Activated CD4-positive, alpha-beta T cell treated with anti-CD3 and anti-CD28 coated beads, Interleukin-2, Interleukin-6, amounts not matched to agents 100 ng/mL and 50 ng/mL, durations not matched to agents 16 hours and 8 hours (primary cell): ENCODE results near the gene ISOC1.

ENCODE experiments used
- DNase-seq: peaks from one replicate; pipeline ENCODE4 v3.0.0-alpha.2; 2020

The ISOC1 gene

DNA sequence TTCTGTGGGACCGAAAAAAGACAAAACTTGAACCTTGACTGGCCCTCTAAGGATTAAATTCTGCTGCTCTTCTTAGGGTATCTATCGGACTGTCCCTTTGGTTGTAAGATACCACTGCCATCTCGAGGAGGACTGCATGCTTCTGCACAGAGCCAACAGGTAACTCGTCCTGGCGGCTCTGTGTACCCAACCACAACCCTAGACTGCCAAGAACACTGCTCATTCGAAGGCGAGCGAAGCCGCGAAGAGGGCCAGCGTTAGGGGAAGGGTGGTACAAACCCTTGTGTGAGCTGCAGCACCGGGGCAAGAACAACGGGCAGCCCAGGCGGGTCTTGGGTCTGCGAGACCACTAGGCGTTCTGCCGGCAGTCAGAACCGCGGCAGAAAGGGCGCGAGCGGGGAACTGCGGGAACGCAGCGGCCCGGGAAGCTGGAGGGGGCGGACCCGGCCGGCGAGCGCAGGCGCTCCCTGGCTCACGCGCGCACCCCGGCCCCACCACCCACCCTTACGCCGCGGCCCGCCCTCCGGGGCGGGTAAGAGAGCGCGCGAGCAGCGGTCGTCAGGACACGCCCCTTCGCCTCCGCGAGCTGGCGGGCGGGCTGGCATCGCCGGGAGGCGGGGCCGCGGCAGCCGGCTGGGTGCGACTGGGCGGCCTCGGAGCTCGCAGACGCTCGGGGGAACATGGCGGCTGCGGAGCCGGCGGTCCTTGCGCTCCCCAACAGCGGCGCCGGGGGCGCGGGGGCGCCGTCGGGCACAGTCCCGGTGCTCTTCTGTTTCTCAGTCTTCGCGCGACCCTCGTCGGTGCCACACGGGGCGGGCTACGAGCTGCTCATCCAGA is at the start of gene ISOC1:
Gene ISOC1 (plus strand): TSS at position 663 of the 837 bp plus-strand sequence. CDS start 18 bp downstream, at position 681.
- DNase-seq = peak; percentile 94

DNA sequence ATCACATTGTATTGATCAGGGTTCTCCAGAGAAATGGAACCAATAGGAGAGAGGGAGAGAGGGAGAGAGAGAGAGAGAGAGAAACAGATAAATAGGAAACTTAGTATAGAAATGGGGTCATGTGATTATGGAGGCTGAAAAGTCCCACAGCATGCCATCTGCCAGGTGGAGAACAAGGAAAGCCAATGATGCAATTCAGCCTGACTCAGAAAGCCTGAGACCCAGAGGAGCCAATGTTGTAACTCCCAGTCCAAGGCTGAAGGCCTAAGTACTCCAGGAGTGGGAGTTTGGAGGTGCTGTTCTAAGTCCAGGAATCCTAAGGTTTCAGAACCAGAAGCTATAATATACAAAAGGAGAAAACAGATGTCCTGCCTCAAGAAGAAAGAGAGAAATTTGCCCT is 48.4 kb upstream of the ISOC1 start:
- DNase-seq = no peak

DNA sequence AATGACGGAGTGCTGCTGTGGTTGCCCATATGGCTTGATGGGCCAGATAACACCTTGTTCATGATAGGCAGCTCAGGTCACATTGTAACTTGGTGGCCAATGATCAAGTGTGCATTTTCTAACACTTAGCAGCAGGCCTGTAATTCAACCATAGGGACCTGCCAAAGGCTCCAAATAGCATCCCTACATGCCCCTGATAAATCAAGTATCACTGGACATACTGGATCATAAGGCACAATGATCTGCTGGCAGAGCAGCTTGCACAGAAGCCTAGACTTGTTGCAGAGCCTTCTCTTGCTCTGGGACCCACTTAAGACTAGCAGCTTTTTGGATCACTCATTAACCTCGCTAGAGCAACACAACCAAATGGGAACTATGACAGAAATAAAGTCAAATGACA is 46.0 kb upstream of the ISOC1 start:
- DNase-seq = no peak

DNA sequence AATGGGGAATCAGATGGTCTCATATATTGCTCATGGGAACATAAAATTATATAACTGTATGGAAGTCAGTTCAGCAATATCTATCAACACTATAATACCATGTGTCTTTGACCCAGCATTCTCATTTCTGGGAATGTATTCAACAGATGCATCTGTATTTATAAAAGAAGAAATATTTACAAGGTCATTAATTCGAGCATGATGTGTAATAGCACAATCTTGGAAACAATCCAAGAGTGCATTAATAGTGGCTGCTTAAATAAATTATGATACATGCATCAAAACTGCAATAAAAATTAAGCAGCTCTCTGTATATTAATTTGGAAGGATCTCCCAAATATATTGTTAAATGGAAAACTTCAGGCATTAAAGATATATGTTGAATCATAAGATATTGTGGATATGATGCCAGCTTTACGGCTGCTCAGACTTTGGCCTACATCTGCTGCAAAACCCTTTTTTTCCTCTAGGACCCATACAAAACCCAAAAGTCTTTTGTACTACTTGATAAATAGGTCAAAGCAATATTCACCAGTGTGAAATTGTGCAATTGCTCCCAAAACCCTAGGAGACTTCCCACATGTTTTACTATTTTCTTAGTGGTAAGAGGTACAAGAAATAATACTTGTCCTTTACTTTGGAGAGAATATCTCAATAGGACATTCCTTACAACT is 45.3 kb upstream of the ISOC1 start:
- no peak for DNase-seq

DNA sequence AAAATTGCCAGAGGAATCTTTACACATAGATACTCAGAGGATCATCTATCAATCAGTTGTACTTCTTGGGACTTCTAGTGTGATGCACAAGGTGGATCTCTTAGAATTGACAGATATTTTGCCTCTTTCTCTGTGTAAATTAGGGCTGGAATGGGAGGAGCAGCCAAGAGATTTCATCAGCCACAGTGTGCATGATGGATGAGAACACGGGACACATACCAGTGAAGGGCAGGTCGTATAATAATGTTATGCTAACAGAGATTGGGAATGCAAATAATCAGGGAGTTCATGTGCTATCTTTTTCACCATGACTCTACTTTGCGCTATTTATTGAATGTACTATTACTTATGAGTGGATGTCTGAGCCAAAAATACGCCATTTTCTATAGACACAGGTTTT is 43.3 kb upstream of the ISOC1 start:
- no peak for DNase-seq

DNA sequence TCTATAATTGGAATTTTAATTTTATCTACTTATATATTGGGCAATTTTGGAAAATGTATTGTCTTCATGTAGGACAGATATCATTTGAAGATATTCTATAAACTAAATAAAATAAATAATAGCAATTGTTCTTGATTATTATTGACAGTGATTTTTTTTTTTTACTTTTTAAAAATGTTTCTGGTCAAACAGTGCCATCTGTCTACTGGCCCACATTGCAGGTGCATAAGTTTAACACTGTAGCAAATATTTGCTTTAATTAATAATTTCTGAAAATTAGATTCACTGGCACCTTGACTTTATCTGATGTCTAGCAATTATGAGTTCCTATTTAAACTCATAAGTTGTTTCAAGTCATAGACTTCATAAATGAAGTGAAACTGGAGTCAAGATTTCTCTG is 41.1 kb upstream of the ISOC1 start:
- DNase-seq = no peak

DNA sequence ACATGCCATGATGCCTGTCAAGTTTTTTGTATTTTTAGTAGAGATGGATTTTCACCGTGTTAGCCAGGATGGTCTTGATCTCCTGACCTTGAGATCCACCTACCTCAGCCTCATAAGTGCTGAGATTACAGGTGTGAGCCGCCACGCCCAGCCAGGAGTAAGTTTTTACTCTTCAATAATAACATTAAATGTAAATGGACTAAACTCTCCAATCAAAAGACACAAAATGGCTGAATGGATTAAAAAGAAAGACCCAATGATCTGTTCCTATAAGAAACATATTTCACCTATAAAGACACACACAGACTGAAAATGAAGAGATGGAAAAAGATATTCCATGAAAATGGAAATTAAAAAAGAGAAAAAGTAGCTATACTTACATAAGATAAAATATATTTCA is 37.2 kb upstream of the ISOC1 start:
- no peak for DNase-seq

DNA sequence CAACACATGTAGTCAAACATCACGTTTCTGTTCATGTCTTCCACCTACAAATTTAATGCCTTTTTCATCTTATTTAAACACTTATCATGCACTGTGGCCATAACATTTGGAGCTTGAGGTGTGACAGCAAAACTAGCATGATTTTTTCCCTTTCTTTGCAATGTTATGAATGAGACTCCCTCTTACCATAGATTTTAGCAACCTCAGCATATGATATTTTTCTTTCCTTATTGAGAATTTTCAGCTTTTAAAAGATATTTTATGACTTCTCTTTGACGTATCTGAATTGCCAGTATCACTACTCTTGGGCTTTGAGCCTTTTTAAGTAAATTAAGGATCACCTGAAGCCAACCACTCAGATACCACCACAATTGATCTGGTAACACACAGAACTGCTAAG is 32.7 kb upstream of the ISOC1 start:
- DNase-seq = no peak

DNA sequence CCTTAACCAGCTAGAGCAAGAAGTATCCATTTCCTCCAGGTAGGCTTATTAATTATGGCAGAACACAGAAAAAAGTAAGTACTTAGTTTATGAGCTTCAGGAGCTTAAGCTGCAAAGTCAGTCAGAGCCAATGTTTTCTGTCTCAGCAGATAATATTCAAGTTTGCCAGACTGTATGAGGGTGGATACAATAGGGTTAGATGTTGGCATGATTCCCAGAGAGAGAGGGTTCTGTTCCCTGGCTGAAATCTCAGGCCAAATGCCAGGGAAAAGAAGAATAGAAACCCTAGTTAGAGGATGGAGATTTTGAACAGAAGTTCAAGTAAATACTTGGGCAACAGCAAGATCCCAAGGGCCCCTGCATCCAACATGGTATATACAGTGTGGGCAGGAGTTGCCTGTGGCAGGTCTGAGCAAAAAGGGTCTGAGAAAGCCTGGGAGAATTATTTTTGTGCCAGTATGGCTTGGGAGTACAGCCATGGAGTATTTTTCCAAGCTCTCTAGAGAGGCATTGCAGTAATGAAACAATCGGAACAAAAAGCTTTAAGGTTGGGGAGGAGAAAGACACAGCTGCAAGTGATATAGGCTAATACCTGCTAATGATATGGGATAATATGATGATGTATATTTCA is 31.0 kb upstream of the ISOC1 start:
- no peak for DNase-seq

DNA sequence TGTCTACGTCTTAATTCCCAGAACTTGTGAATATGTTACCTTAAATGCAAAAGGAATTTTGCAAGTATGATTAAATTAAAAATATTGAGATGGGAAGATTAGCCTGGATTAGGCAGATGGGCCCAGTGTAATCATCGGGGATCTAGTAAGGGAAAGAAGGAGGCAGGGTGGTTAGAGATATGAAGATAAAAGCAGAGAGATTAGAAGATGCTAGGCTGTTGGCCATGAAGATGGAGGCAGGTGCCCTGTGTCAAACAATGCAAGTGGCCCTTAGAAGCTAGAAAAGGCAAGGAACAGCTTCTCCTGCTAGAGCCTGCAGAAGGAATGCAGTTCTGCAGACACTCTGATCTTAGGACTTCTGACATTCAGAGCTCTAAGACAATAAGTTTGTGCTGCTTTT is 28.8 kb upstream of the ISOC1 start:
- no peak for DNase-seq

DNA sequence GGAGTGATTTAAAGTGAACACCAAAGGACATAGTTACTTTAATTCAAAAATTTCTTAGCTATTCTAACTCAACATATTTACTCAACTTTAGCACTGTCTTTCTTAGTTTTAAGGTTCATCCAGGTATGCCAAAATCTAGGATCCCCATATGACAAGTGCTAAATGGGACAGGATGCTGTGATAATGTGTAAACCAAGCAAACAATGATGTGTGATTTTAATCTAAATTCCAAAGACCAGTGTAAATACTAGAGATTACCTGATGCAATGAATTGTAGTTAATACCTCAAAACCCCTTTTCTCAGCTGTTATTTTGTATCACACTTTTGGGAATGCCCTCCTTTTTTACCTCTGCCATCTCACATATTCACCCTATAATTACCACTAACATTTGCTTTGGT is 26.8 kb upstream of the ISOC1 start:
- DNase-seq = no peak

DNA sequence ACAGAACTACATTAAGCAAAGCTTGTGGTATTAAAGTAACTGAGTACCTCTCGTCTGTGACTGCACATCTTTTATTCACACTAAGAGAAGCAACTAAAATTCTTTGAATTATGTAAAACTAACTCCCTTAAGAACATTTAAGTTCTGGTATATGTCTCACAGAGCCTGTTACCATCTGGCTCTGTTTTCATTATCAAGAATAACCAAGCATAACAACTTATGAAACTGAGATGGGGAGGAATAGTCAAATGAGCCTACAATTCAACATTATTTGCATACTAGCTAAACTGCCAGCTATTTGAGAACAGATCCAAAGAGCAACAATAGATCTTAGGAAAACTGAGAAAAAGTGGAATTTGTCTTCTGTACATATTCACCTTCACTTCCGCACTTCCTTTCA is 25.3 kb upstream of the ISOC1 start:
- DNase-seq = no peak

DNA sequence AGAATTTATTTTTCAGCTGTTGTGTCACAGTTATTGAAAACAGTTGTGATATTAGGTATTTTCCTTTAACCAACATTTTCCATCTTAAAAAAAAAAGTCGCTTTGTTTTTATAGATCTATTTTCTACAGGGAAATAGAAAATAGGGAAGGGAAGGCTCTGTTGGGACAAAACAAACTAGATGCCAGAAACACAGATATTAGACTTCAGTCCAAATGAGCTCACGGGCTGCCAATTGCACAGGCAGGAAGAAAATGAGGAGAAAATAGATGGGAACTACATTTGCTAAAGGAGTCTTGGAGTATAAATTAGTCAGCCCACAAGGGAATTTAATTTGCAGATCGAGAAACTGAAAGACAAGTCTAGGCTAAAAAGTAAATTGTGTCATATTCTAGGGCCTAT is 21.4 kb upstream of the ISOC1 start:
- no peak for DNase-seq

DNA sequence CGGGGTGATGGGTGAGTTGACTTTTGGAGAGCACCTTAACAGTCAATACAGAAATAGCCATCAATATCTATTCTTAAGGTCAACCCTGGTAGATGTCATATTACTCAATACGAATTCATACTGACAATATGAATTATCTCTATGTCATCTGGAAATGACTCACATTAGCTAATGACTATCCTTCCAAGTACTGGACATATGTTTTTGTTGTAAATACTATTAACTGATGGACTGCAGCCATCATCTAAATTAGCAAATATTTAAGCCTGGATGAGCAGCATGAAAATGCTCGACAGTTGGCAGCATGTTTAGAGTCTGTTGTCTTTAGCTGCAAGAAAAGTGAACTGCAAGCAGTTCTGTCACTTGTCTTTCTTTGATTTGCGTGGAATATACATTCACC is 19.6 kb upstream of the ISOC1 start:
- no peak for DNase-seq

DNA sequence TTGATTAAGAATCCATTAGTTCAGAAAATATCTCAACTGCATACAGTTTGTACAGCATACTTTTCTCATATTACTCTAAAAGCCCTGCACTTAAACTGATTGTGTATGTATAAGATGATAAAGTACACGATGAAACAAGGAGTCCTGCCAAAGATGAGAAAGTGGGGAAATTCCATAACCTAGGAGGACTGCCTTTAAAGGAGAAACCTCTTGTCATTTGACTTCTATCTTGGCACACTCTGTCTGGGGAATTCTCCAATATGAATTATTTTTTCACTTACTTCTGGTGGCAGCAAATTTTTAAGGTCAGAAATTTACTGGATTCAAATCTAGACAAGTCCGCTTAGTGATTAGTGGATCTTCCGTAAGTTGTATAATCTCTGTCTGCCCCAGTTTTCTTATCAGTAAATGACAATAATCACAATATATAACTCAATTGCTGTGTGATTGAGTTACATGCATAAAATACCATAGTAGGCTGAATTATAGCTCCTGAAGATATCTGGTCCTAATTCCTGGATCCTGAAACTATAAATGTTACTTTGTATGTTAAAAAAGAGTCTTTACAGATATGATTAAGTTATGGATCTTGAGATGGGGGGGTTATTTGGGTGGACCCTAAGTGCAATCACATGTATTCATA is 17.0 kb upstream of the ISOC1 start:
- DNase-seq = no peak

DNA sequence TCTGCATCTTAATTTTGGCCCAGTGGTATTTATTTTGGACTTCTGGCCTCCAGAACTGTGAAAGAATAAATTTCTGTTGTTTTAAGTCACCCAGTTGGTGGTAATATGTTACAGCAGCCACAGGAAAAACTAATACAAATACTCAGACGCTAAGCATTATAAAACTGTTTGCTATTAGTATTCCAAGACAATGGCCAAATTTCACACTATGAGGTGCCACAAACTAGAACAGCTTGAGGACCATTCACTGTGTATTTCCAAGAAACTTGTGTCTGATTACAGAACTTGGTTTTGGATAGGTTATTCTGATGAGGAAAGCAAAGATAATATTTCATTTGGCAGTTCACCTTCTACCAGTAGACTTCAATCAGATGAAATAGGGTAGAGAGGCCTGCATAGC is 16.3 kb upstream of the ISOC1 start:
- DNase-seq = no peak

DNA sequence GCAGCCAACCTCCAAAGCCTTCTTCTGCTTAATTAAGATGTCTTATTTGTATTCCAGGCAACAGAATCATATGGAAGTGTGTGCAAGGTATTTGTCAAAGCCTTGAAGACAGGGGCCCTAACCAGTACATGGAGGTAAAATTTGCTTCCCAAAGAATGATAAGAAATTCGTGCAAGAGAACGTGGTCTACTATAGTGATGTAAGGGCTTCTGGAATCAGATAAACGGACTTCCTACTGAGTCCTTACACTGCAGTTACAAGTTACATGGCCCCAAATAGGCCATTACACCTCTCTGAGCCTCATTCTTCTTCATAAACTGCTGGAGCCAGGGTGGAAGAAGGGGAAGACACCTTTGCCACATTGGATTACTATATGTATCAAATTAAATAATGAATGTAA is 15.9 kb upstream of the ISOC1 start:
- no peak for DNase-seq

DNA sequence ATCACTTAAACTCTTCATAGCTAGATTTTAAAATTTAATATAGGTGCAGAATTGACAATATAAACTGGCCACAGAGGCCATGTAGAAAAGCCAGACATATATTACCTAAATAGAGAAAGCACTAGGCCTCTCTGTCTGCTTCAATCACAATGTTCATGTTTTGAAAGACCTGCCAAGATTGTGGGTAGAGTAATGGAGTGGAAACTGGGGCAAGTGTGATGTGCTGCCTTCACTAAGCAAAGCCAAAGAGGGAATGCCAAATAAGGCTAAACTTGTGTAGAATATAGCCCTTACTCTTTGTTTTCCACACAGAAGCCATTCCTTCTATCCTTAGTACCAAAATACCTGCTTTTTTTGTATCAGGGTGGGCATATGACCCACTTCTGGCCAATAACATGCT is 15.1 kb upstream of the ISOC1 start:
- no peak for DNase-seq

DNA sequence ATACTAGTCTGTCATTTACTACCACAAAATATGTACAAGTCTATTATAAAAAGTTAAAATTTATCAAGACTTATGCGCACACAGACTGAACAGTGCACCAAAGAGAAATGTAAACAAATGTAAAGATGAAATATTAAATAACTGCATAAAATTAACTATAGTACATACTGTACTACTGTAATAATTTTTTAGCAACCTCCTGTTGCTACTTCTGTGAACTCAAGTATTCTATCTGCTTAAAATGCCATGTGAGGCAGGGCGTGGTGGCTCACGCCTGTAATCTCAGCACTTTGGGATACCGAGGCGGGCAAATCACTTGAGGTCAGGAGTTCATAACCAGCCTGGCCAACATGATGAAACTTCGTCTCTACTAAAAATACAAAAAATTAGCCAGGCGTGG is 13.8 kb upstream of the ISOC1 start:
- DNase-seq = no peak

DNA sequence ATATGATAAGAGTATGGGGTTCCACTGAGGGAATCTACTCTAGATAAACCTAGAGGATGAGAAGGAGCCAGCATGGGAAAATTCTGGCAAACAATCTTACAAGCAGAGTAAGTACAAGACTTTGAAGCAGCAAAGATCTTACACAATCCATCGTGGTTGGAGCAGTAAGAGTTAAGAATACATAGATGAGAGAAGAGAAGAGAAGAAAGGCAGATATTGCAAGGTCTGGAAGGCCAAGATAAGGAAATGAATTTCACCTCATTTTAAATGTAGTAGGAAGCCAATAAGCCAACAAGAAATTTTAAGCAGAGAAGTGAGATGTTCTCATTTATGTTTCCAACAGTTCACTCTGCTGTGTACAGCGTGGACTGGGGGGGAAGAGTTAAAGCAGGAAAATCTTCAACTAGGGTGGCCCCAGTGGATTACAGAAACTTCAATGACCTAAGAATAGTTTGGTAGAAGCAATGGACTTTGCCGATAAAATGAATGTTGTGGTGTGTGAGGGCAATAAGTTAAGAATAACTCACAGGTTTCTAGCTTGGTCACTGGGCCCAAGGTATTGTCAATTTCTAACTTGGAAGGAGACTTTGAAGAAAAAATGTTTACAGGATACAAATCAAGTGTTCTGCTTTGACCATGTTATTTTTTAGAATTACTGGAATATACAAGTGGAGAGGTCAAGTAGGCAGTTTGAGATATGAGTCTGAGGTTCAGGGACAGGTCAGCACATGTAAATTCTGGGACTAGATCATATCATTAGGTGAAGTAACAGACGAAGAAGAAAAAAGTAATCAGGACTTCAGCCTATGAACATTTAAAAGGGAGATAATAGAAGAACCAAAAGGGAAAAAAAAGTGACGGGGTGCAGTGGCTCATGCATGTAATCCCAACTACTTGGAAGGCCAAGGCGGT is 12.1 kb upstream of the ISOC1 start:
- no peak for DNase-seq

DNA sequence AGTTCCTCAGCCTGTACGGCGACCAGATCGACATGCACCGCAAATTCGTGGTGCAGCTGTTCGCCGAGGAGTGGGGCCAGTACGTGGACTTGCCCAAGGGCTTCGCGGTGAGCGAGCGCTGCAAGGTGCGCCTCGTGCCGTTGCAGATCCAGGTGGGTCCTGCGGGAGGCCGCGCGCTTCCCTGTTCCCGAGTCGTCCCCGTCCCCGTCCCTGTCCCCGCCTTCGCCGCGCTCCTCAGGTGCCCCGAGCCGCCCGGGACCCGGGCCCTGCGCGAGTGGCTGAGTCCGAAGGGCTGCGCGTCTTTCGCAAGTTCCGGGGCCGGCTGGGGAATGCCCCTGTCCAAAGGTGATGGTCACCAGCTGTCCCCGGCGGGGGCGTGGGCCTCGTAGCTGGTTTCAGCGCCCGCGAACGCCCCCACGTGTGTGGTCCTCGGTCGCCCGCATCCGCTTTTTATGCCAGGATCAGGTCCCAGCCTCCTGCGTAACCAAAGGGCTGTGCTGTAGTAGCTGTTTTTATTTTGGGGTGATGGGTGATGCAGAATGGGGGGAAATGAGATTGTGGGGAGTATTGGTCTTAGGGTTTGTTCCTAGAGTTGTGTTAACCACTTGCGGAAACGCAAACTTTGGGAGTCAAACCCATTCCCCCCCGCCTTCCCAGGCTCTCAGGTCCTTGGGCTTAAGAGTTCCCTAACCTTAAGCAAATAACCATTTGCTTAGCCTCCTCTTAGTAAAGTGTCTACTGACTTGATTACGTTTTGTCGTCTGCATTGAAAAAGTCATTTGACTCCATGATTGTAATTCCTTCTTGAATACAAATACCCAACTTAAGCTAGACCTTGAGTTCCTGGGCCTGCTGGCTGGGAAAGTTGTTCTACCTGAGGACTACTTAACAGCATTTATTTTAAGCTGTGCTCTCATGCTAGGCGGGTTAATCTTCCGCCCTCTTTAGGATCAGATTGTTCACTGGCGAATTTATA is 663 bp downstream of the ISOC1 start:
- peak; percentile 61 for DNase-seq
